ENCODE data around the gene GPR157.

- no peak for TF ChIP-seq CTCF (IDR thresholded peaks at IDR 0.05)
- TF ChIP-seq POLR2AphosphoS5 (IDR thresholded peaks at IDR 0.05) = no peak
- no peak for TF ChIP-seq EP300 (IDR thresholded peaks at IDR 0.05)
- no peak for TF ChIP-seq POLR2A (IDR thresholded peaks at IDR 0.05)
These were observed 35.3 kb downstream of the GPR157 start for GRCh38 chr1:9093581-9093980.
